K562 (cell line): ENCODE measurements around the gene NMRAL1. TPM values are rescaled to one million over a fixed set of nuclear protein-coding genes. Genes with fewer than 3 reads are reported as not detected.

Experiments used
- ARHGAP35 ChIP-seq: fragments of 450-650 bp; IDR thresholded peaks from 2 replicates; pipeline ENCODE4 v1.6.1; 2018; ENCODE audit not compliant: partially characterized antibody
- CCNT2 ChIP-seq: IDR thresholded peaks from 2 replicates; pipeline ENCODE4 v1.6.1; 2011; ENCODE audit warnings: borderline replicate concordance, low read depth, mild to moderate bottlenecking, moderate library complexity, mixed read lengths, low read length; ENCODE audit not compliant: insufficient read length; ENCODE audit errors: extremely low read depth
- EGR1 ChIP-seq: fragments of 450-650 bp; conservative IDR thresholded peaks from 2 replicates; pipeline ENCODE4 v1.6.1; 2017; ENCODE audit warnings: mild to moderate bottlenecking
- FOXK1 ChIP-seq: sonication (generic); formaldehyde crosslinking; IDR thresholded peaks from 2 replicates; pipeline ENCODE4 v1.8.0; 2022; ENCODE audit warnings: missing genetic modification reagents, mild to moderate bottlenecking, borderline replicate concordance
- FUS ChIP-seq: fragments of 200-400 bp; formaldehyde crosslinking; optimal IDR thresholded peaks from 2 replicates; pipeline ENCODE3; 2017; ENCODE audit warnings: low read depth, low read length
- NCOA1 ChIP-seq: fragments of 450-650 bp; IDR thresholded peaks from 2 replicates; pipeline ENCODE4 v1.6.1; 2016; ENCODE audit warnings: low read depth
- SIN3A ChIP-seq, 2 experiments: fragments of 150-350 bp in 1 of 2; IDR thresholded peaks; 2 replicates each; pipeline ENCODE4 v1.6.1; 2011 to 2016; ENCODE audit warnings: borderline replicate concordance in 2 of 2, low read depth in 2 of 2, low read length in 2 of 2, mild to moderate bottlenecking in 2 of 2, moderate library complexity in 2 of 2; ENCODE audit not compliant: control insufficient read depth in 1 of 2
- STAT5B ChIP-seq: fragments of 250-450 bp; sonication (Bioruptor Pico); IDR thresholded peaks from 2 replicates; pipeline ENCODE4 v1.8.0; 2021; ENCODE audit warnings: mild to moderate bottlenecking, inconsistent platforms
- TARDBP ChIP-seq: fragments of 450-650 bp; IDR thresholded peaks from 2 replicates; pipeline ENCODE4 v1.6.1; 2016
- ZFP1 ChIP-seq: fragments of 450-650 bp; formaldehyde crosslinking; IDR thresholded peaks from 2 replicates; pipeline ENCODE4 v1.4.0; 2020; ENCODE audit warnings: mild to moderate bottlenecking, mixed read lengths
- ZKSCAN1 ChIP-seq: fragments of 150-350 bp; IDR thresholded peaks from 2 replicates; pipeline ENCODE4 v1.6.1; 2016; ENCODE audit warnings: low read depth, low read length
- ZNF124 ChIP-seq: sonication (generic); formaldehyde crosslinking; IDR thresholded peaks from 2 replicates; pipeline ENCODE4 v1.8.1; 2022; ENCODE audit warnings: missing genetic modification reagents
- ZNF23 ChIP-seq: fragments of 250-450 bp; sonication (Bioruptor Pico); IDR thresholded peaks from 2 replicates; pipeline ENCODE4 v1.4.0; 2020; ENCODE audit warnings: mild to moderate bottlenecking
- polyA plus RNA-seq, 8 experiments: library from polyadenylated mRNA; depleted of rRNA in 4 of 8; stranded (reverse) in 5 of 8; unstranded in 3 of 8; fragments of >200 nt; fragmentation: Nextera tagmentation in 2 of 8; fragmentation: Illumina TruSeq in 1 of 8; extraction: Ambion mirVana in 2 of 8; extraction: Trizol in 1 of 8; gene quantifications; 2 replicates each; pipeline versions ENCODE4 v1.2.1 to v1.2.3, GENCODE V29; 2011 to 2014; ENCODE audit warnings: inconsistent platforms in 1 of 8, missing spikeins in 1 of 8
- total RNA-seq, 7 experiments: library from RNA; depleted of rRNA in 6 of 7; stranded (reverse); fragments of >200 nt in 6 of 7; fragmentation: Illumina TruSeq in 2 of 7; extraction: Trizol in 2 of 7; gene quantifications; 2 replicates each; pipeline versions ENCODE4 v1.2.1 to v1.2.3, GENCODE V29; 2011 to 2021; ENCODE audit warnings: low replicate concordance in 1 of 7
- TF ChIP-seq, protein P1 (sequence below): fragments of 250-450 bp; sonication (Bioruptor Pico); IDR thresholded peaks from 2 replicates; pipeline ENCODE4 v1.6.1; 2021; ENCODE audit warnings: mild to moderate bottlenecking
- TF ChIP-seq, protein P2 (sequence below), 3 experiments: IDR thresholded peaks in 2 of 3; conservative IDR thresholded peaks in 1 of 3; 2 replicates each; pipeline ENCODE4 v1.5.1; 2011 to 2012; ENCODE audit warnings: low read length in 3 of 3, mild to moderate bottlenecking in 3 of 3, control low read depth in 2 of 3, improper control_type of control experiment in 1 of 3, inconsistent platforms in 1 of 3, low read depth in 1 of 3, mixed read lengths in 1 of 3, moderate library complexity in 1 of 3; ENCODE audit not compliant: insufficient read depth in 2 of 3
- TF ChIP-seq, protein P3 (sequence below): conservative IDR thresholded peaks from 2 replicates; pipeline ENCODE4 v1.6.1; 2011; ENCODE audit warnings: low read depth, mild to moderate bottlenecking, low read length; ENCODE audit not compliant: control insufficient read depth
- TF ChIP-seq, protein P4 (sequence below): fragments of 250-450 bp; sonication (Bioruptor Pico); IDR thresholded peaks from 2 replicates; pipeline ENCODE4 v1.8.0; 2022; ENCODE audit warnings: moderate library complexity, mild to moderate bottlenecking, inconsistent platforms
- TF ChIP-seq, protein P5 (sequence below): fragments of 450-650 bp; IDR thresholded peaks from 2 replicates; pipeline ENCODE4 v1.6.1; 2018; ENCODE audit not compliant: partially characterized antibody

Gene NMRAL1
- total and polyA plus RNA-seq, 9 of the 15 experiments (the other 6 are each of a cell fraction or from before 2014, with no cell fraction given) = 6.3 to 116 (median 63.2) TPM

DNA sequence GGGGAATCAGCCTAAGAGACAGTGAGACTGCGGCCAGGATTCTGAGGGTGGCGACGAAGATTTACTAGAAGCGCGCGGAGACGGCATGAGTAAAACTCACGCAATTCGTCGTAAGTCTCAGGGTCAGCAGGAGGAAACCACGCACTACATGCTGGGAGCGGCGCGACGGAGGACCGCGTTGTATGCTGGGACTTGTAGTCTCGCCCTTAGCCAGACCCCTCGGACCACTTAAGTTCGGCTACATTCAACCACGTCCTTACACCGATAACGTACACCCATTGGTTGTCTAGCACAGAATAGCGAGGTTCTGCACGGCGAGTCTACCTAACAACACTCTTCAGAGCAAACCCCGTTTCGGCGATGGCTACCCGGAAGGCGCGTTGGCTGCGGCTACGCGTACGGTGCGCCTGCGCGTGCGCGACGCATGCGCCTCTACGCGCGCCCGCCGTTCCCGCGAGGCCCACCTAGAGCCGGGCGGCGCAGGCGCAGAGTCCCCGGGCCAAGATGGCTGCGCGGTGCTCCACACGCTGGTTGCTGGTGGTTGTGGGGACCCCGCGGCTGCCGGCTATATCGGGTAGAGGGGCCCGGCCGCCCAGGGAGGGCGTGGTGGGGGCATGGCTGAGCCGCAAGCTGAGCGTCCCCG is 48.9 kb downstream of the NMRAL1 start, which contains the start of gene DNAJA3 (continued):
- TF ChIP-seq, protein P1, sequence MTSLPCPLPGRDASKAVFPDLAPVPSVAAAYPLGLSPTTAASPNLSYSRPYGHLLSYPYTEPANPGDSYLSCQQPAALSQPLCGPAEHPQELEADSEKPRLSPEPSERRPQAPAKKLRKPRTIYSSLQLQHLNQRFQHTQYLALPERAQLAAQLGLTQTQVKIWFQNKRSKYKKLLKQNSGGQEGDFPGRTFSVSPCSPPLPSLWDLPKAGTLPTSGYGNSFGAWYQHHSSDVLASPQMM (CRISPR knock-in tag) = no peak
- TF ChIP-seq, protein P2, sequence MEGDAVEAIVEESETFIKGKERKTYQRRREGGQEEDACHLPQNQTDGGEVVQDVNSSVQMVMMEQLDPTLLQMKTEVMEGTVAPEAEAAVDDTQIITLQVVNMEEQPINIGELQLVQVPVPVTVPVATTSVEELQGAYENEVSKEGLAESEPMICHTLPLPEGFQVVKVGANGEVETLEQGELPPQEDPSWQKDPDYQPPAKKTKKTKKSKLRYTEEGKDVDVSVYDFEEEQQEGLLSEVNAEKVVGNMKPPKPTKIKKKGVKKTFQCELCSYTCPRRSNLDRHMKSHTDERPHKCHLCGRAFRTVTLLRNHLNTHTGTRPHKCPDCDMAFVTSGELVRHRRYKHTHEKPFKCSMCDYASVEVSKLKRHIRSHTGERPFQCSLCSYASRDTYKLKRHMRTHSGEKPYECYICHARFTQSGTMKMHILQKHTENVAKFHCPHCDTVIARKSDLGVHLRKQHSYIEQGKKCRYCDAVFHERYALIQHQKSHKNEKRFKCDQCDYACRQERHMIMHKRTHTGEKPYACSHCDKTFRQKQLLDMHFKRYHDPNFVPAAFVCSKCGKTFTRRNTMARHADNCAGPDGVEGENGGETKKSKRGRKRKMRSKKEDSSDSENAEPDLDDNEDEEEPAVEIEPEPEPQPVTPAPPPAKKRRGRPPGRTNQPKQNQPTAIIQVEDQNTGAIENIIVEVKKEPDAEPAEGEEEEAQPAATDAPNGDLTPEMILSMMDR (IDR thresholded peaks at IDR 0.05 in 2 of 3, conservative IDR thresholded peaks at IDR 0.05 in 1 of 3; ENCODE audit: insufficient read depth in 2 of 3, low read depth in 1 of 3, low read length in 3 of 3) = peak in 1 of 3 experiments; percentile 9; a peak in 1 of 6 replicates
- TF ChIP-seq ZFP1 (CRISPR knock-in tag) = no peak; the same call in 1 of the 2 replicates
- peak; percentile 67 to 81; a peak in 2 of 4 replicates for TF ChIP-seq SIN3A (IDR thresholded peaks at IDR 0.05; ENCODE audit: borderline replicate concordance in 2 of 2, control insufficient read depth in 1 of 2, low read depth in 2 of 2, low read length in 2 of 2)
- no peak for TF ChIP-seq ZNF124 (CRISPR knock-in tag)
- peak; percentile 67 for TF ChIP-seq EGR1
- no peak for TF ChIP-seq STAT5B (CRISPR knock-in tag)
- no peak for TF ChIP-seq ZNF23 (CRISPR knock-in tag)
- TF ChIP-seq NCOA1 = 0 out of 2 replicates have a peak, but pooled peaks have one; percentile 61
- TF ChIP-seq CCNT2 = peak; percentile 48
- TF ChIP-seq ZKSCAN1 = no peak
- no peak for TF ChIP-seq FUS
- no peak for TF ChIP-seq TARDBP
- TF ChIP-seq, protein P3, sequence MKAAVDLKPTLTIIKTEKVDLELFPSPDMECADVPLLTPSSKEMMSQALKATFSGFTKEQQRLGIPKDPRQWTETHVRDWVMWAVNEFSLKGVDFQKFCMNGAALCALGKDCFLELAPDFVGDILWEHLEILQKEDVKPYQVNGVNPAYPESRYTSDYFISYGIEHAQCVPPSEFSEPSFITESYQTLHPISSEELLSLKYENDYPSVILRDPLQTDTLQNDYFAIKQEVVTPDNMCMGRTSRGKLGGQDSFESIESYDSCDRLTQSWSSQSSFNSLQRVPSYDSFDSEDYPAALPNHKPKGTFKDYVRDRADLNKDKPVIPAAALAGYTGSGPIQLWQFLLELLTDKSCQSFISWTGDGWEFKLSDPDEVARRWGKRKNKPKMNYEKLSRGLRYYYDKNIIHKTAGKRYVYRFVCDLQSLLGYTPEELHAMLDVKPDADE = no peak; the same call in 1 of the 2 replicates
- TF ChIP-seq ARHGAP35 = no peak
- TF ChIP-seq FOXK1 (CRISPR knock-in tag) = no peak; the same call in 1 of the 2 replicates
- TF ChIP-seq, protein P4, sequence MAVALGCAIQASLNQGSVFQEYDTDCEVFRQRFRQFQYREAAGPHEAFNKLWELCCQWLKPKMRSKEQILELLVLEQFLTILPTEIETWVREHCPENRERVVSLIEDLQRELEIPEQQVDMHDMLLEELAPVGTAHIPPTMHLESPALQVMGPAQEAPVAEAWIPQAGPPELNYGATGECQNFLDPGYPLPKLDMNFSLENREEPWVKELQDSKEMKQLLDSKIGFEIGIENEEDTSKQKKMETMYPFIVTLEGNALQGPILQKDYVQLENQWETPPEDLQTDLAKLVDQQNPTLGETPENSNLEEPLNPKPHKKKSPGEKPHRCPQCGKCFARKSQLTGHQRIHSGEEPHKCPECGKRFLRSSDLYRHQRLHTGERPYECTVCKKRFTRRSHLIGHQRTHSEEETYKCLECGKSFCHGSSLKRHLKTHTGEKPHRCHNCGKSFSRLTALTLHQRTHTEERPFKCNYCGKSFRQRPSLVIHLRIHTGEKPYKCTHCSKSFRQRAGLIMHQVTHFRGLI = no peak
- TF ChIP-seq, protein P5, sequence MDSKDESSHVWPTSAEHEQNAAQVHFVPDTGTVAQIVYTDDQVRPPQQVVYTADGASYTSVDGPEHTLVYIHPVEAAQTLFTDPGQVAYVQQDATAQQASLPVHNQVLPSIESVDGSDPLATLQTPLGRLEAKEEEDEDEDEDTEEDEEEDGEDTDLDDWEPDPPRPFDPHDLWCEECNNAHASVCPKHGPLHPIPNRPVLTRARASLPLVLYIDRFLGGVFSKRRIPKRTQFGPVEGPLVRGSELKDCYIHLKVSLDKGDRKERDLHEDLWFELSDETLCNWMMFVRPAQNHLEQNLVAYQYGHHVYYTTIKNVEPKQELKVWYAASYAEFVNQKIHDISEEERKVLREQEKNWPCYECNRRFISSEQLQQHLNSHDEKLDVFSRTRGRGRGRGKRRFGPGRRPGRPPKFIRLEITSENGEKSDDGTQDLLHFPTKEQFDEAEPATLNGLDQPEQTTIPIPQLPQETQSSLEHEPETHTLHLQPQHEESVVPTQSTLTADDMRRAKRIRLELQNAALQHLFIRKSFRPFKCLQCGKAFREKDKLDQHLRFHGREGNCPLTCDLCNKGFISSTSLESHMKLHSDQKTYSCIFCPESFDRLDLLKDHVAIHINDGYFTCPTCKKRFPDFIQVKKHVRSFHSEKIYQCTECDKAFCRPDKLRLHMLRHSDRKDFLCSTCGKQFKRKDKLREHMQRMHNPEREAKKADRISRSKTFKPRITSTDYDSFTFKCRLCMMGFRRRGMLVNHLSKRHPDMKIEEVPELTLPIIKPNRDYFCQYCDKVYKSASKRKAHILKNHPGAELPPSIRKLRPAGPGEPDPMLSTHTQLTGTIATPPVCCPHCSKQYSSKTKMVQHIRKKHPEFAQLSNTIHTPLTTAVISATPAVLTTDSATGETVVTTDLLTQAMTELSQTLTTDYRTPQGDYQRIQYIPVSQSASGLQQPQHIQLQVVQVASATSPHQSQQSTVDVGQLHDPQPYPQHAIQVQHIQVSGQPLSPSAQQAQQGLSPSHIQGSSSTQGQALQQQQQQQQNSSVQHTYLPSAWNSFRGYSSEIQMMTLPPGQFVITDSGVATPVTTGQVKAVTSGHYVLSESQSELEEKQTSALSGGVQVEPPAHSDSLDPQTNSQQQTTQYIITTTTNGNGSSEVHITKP = peak; percentile 70
